Kidney epithelial cell (primary cell): ENCODE data around the gene MPDU1. TPM values are rescaled to one million over a fixed set of nuclear protein-coding genes. Genes with fewer than 3 reads are reported as not detected.

Experiments
- DNase-seq: peaks from one replicate; pipeline ENCODE4 v3.0.0-alpha.2; 2010; ENCODE audit warnings: low read depth
- H3K27me3 ChIP-seq: 2 replicates; pipeline ENCODE4 v1.6.0; 2011; ENCODE audit warnings: low read length; ENCODE audit not compliant: control insufficient read depth, insufficient read depth
- H3K36me3 ChIP-seq: 2 replicates; pipeline ENCODE4 v1.5.1; 2011; ENCODE audit warnings: low read length; ENCODE audit not compliant: control insufficient read depth, insufficient read depth
- H3K4me3 ChIP-seq: 2 replicates; pipeline ENCODE4 v1.5.1; 2011; ENCODE audit warnings: low read depth, mild to moderate bottlenecking, control low read depth, low read length
- total RNA-seq: library from RNA; depleted of rRNA; stranded (reverse); fragments of >200 nt; gene quantifications from 2 replicates; pipeline ENCODE4 v1.2.3, GENCODE V29; 2015
- TF ChIP-seq, protein P1 (sequence below): IDR thresholded peaks from 2 replicates; pipeline ENCODE4 v1.5.1; 2011; ENCODE audit warnings: mild to moderate bottlenecking, moderate library complexity, low read length, control low read depth, inconsistent platforms; ENCODE audit not compliant: insufficient read depth, poor library complexity, severe bottlenecking

The MPDU1 gene
- total RNA-seq, 1 donor from 2014 or later: 187 TPM

DNA sequence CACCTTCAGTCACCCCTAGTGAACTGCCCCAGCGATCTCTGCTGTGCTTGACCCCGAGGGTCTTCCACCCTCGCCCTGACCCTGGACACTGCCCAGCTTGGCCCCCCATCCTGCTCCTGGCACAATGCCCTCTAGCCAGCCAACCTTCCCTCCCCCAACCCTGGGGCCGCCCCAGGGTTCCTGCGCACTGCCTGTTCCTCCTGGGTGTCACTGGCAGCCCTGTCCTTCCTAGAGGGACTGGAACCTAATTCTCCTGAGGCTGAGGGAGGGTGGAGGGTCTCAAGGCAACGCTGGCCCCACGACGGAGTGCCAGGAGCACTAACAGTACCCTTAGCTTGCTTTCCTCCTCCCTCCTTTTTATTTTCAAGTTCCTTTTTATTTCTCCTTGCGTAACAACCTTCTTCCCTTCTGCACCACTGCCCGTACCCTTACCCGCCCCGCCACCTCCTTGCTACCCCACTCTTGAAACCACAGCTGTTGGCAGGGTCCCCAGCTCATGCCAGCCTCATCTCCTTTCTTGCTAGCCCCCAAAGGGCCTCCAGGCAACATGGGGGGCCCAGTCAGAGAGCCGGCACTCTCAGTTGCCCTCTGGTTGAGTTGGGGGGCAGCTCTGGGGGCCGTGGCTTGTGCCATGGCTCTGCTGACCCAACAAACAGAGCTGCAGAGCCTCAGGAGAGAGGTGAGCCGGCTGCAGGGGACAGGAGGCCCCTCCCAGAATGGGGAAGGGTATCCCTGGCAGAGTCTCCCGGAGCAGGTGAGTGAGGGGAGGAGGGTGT lies 24.9 kb upstream of the MPDU1 start, which contains the start of gene TNFSF13:
TSS of gene TNFSF13 (plus strand) at position 207 of the 776 bp plus-strand sequence. CDS start at position 497, 290 bp downstream.
- TF ChIP-seq, protein P1, sequence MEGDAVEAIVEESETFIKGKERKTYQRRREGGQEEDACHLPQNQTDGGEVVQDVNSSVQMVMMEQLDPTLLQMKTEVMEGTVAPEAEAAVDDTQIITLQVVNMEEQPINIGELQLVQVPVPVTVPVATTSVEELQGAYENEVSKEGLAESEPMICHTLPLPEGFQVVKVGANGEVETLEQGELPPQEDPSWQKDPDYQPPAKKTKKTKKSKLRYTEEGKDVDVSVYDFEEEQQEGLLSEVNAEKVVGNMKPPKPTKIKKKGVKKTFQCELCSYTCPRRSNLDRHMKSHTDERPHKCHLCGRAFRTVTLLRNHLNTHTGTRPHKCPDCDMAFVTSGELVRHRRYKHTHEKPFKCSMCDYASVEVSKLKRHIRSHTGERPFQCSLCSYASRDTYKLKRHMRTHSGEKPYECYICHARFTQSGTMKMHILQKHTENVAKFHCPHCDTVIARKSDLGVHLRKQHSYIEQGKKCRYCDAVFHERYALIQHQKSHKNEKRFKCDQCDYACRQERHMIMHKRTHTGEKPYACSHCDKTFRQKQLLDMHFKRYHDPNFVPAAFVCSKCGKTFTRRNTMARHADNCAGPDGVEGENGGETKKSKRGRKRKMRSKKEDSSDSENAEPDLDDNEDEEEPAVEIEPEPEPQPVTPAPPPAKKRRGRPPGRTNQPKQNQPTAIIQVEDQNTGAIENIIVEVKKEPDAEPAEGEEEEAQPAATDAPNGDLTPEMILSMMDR: no peak
- no peak for DNase-seq
- Histone ChIP-seq H3K4me3 (no peak within 1 kb of the TSS), H3K36me3 (no peaks in the 10 kb centered on the region), H3K27me3 (no peaks in the 10 kb centered on the region)

DNA sequence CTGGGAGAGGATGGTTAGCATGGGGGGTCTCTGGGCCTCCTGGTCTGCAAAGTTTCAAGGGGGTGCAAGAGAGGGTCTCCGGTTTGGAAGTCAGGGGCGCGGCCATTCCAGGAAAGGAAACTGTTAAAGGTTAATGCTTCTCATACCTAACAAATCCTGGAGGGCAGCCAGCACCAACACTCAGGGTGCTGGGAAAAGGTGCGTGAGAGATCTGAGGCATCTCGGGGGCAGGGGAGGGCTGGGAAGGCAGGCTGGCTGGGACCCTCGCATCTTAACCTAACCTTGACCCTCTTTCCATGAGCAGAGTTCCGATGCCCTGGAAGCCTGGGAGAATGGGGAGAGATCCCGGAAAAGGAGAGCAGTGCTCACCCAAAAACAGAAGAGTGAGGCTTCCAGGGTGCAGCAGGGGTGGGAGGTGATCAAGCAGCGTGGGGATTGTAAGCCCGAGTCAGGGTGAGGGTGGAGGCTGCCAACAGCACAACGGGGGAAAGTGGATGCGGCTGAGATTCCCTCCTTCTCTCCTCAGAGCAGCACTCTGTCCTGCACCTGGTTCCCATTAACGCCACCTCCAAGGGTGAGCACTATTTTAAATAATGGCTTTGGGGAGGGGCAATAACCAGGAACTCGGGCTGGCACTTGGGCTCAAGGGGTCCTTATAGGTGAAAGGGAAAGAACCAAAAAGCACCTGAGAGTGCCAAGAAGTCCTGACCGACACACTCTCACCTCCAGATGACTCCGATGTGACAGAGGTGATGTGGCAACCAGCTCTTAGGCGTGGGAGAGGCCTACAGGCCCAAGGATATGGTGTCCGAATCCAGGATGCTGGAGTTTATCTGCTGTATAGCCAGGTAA lies 24.1 kb upstream of the MPDU1 start:
- TF ChIP-seq, protein P1: no peak
- no peak for DNase-seq
- no peak overlapping the region for H3K4me3 ChIP-seq
- no peaks in the 10 kb centered on the region for H3K36me3 ChIP-seq
- H3K27me3 ChIP-seq: no peaks in the 10 kb centered on the region

DNA sequence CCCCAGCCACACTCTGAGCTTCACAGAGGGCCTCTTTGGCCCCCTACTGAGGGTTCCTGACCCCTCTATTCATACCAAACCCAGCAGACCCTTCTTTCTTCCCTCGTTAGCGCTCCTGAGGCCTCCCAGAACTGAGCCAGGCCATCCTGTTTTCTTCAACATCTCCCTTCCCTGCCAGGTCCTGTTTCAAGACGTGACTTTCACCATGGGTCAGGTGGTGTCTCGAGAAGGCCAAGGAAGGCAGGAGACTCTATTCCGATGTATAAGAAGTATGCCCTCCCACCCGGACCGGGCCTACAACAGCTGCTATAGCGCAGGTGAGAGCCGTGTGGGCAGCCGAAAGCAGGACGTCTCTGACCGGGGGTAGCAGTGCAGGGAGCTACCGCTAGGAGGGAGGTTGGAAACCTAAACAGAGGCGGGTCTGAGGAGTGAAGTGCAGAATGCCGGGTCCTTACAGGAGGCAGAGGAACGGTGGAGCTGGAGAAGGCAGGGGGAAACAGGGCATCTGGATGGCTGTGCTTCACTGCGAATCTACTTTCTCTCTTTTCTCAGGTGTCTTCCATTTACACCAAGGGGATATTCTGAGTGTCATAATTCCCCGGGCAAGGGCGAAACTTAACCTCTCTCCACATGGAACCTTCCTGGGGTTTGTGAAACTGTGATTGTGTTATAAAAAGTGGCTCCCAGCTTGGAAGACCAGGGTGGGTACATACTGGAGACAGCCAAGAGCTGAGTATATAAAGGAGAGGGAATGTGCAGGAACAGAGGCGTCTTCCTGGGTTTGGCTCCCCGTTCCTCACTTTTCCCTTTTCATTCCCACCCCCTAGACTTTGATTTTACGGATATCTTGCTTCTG lies 23.3 kb upstream of the MPDU1 start:
- Histone ChIP-seq H3K36me3 (peaks cover 1% of the 10 kb centered on the region), H3K27me3 (no peaks in the 10 kb centered on the region), H3K4me3 (no peak overlapping the region)
- TF ChIP-seq, protein P1: peak; percentile 85
- no peak for DNase-seq

DNA sequence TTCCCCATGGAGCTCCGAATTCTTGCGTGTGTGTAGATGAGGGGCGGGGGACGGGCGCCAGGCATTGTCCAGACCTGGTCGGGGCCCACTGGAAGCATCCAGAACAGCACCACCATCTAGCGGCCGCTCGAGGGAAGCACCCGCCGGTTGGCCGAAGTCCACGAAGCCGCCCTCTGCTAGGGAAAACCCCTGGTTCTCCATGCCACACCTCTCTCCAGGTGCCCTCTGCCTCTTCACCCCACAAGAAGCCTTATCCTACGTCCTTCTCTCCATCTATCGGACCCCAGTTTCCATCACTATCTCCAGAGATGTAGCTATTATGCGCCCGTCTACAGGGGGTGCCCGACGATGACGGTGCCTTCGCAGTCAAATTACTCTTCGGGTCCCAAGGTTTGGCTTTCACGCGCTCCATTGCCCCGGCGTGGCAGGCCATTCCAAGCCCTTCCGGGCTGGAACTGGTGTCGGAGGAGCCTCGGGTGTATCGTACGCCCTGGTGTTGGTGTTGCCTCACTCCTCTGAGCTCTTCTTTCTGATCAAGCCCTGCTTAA lies 22.6 kb upstream of the MPDU1 start:
- Histone ChIP-seq H3K27me3 (no peaks in the 10 kb centered on the region), H3K36me3 (peaks cover 2% of the 10 kb centered on the region), H3K4me3 (peak overlapping the region; percentile 83)
- DNase-seq: no peak
- TF ChIP-seq, protein P1: peak; percentile 94

DNA sequence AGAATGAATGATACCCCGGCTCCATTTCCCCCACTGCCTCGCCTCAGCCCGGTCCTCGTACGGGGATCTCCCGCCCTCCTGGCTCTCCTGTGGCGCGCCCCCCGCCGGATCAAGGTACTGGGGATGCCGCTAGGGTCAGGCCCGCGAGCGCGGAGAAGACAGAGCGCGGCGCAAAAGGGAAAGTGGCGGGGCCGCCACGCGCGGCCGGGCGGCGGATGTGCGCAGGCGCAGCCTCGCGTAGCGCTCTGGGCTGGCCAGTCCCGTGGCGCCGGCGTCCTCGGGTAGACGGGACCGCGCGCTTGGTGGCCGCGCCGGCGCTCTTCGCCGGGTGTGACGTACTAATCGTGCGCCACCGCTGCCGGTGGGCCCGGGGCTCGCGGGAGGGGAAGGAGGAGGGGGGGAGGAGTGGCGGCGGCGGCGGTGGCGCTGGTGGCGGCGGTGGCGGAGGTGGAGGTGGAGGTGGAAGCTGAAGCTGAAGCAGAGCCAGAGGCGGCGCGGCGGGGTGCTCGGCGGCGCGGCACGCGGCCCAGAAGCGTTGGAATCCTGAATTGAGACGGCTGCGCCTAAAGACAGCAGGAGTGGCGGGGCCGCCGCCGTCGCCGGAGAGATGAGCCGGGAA lies 22.0 kb upstream of the MPDU1 start, which contains the start of gene SENP3:
TSS of gene SENP3 (plus strand) at position 331 of the 619 bp plus-strand sequence. CDS start 1,158 bp downstream, outside the sequence.
- Histone ChIP-seq H3K4me3 (peak within 1 kb of the TSS; percentile 83), H3K36me3 (peaks cover 2% of the 10 kb centered on the region), H3K27me3 (no peaks in the 10 kb centered on the region)
- TF ChIP-seq, protein P1: no peak
- DNase-seq: no peak
